K562 (cell line): Measurements from ENCODE around the gene PELI3. TPM values are rescaled to one million over a fixed set of nuclear protein-coding genes. Genes with fewer than 3 reads are reported as not detected.

ENCODE experiments used
- CTCF ChIP-seq, 3 experiments: IDR thresholded peaks in 2 of 3; conservative IDR thresholded peaks in 1 of 3; 2 replicates each; pipeline ENCODE4 v1.5.1; 2011 to 2012; ENCODE audit warnings: low read length in 3 of 3, mild to moderate bottlenecking in 3 of 3, control low read depth in 2 of 3, improper control_type of control experiment in 1 of 3, inconsistent platforms in 1 of 3, low read depth in 1 of 3, mixed read lengths in 1 of 3, moderate library complexity in 1 of 3; ENCODE audit not compliant: insufficient read depth in 2 of 3
- E2F3 ChIP-seq: fragments of 250-450 bp; sonication (Bioruptor Pico); IDR thresholded peaks from 2 replicates; pipeline ENCODE4 v1.4.0; 2020; ENCODE audit warnings: mild to moderate bottlenecking
- ELF4 ChIP-seq: fragments of 450-650 bp; formaldehyde crosslinking; IDR thresholded peaks from 2 replicates; pipeline ENCODE4 v1.4.0; 2022; ENCODE audit warnings: missing genetic modification characterization
- HDAC8 ChIP-seq: fragments of 450-650 bp; IDR thresholded peaks from 2 replicates; pipeline ENCODE4 v1.6.1; 2016; ENCODE audit warnings: mild to moderate bottlenecking, missing genetic modification characterization, moderate library complexity, missing compliant biosample characterization
- MECOM ChIP-seq: fragments of 250-450 bp; sonication (Bioruptor Pico); IDR thresholded peaks from 2 replicates; pipeline ENCODE4 v1.8.0; 2022; ENCODE audit warnings: inconsistent platforms
- MYNN ChIP-seq, 2 experiments: sonication (generic); formaldehyde crosslinking in 1 of 2; IDR thresholded peaks; 2 replicates each; pipeline versions ENCODE4 v1.5.0 to v1.6.1; 2016 to 2020; ENCODE audit warnings: antibody characterized with exemption in 1 of 2, missing genetic modification reagents in 1 of 2
- REST ChIP-seq, 2 experiments: fragments of 450-650 bp; formaldehyde crosslinking in 1 of 2; IDR thresholded peaks; 2 replicates each; pipeline versions ENCODE4 v1.4.0 to v1.6.1; 2014 to 2020; ENCODE audit warnings: mild to moderate bottlenecking in 2 of 2, borderline replicate concordance in 1 of 2, low read depth in 1 of 2
- SMAD3 ChIP-seq: fragments of 450-650 bp; formaldehyde crosslinking; conservative IDR thresholded peaks from 2 replicates; pipeline ENCODE4 v1.4.0; 2020; ENCODE audit warnings: mild to moderate bottlenecking
- SMARCE1 ChIP-seq: fragments of 450-650 bp; IDR thresholded peaks from 2 replicates; pipeline ENCODE4 v1.7.1; 2016; ENCODE audit warnings: mild to moderate bottlenecking
- SMC3 ChIP-seq: conservative IDR thresholded peaks from 2 replicates; pipeline ENCODE4 v1.6.1; 2011; ENCODE audit warnings: low read depth, low read length, improper control_type of control experiment; ENCODE audit not compliant: insufficient read depth
- ZNF408 ChIP-seq: fragments of 250-450 bp; sonication (Bioruptor Pico); IDR thresholded peaks from 2 replicates; pipeline ENCODE4 v1.4.0; 2020; ENCODE audit warnings: low read depth, mild to moderate bottlenecking, moderate library complexity
- polyA plus RNA-seq, 8 experiments: library from polyadenylated mRNA; depleted of rRNA in 4 of 8; stranded (reverse) in 5 of 8; unstranded in 3 of 8; fragments of >200 nt; fragmentation: Nextera tagmentation in 2 of 8; fragmentation: Illumina TruSeq in 1 of 8; extraction: Ambion mirVana in 2 of 8; extraction: Trizol in 1 of 8; gene quantifications; 2 replicates each; pipeline versions ENCODE4 v1.2.1 to v1.2.3, GENCODE V29; 2011 to 2014; ENCODE audit warnings: inconsistent platforms in 1 of 8, missing spikeins in 1 of 8
- total RNA-seq, 7 experiments: library from RNA; depleted of rRNA in 6 of 7; stranded (reverse); fragments of >200 nt in 6 of 7; fragmentation: Illumina TruSeq in 2 of 7; extraction: Trizol in 2 of 7; gene quantifications; 2 replicates each; pipeline versions ENCODE4 v1.2.1 to v1.2.3, GENCODE V29; 2011 to 2021; ENCODE audit warnings: low replicate concordance in 1 of 7
- TF ChIP-seq, protein P1 (sequence below): fragments of 250-450 bp; sonication (Bioruptor Pico); IDR thresholded peaks from 2 replicates; pipeline ENCODE4 v1.5.0; 2020; ENCODE audit warnings: mild to moderate bottlenecking, borderline replicate concordance
- TF ChIP-seq, protein P2 (sequence below): sonication (generic); formaldehyde crosslinking; IDR thresholded peaks from 2 replicates; pipeline ENCODE4 v1.8.0; 2022; ENCODE audit warnings: missing genetic modification reagents, mild to moderate bottlenecking, moderate library complexity, borderline replicate concordance

The PELI3 gene
- total and polyA plus RNA-seq, 9 of the 15 experiments (the other 6 are each of a cell fraction or from before 2014, with no cell fraction given) = 0.17 to 4.2 (median 1.9) TPM

DNA sequence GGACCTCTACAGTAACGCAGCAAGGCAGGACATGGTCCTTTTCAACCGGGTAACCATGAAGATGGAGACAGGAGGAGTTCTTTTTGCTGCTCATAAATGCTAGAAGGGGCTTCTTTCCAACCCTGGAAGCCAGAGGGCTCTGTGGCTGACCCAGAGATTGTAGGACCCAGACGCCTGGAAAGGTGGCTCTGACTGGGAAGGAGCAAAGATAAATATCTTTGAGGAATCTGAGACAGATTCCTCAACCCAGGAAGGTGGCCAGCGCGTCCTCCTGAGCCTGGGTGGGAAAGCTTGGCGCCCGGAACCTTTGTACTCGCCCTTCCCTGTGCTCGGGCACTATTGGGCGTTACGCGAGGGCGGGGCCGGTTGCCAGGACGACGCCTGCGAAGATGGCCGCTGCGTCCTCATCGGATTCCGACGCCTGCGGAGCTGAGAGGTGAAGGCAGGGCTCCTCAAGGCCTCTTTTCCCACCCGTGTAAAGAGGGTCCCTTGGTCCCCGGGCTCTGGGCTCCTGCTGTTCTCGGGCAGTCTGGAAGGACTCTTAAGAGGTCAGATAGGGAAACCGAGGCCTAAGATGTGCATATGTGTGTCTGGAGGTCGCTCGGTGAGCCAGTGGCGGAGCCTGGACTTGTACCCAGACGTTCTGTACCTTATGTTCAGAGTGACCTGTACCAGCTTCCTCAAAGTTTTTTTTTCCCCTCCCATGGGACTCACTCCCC, 43.7 kb downstream of the PELI3 start, which contains the start of gene BBS1 (continued):
- TF ChIP-seq REST (IDR thresholded peaks at IDR 0.05; ENCODE audit: borderline replicate concordance) = no peak
- TF ChIP-seq REST (CRISPR knock-in tag; IDR thresholded peaks at IDR 0.05; ENCODE audit: low read depth) = 0 out of 2 replicates have a peak, but pooled peaks have one; percentile 60
- TF ChIP-seq SMARCE1 = no peak
- TF ChIP-seq, protein P1, sequence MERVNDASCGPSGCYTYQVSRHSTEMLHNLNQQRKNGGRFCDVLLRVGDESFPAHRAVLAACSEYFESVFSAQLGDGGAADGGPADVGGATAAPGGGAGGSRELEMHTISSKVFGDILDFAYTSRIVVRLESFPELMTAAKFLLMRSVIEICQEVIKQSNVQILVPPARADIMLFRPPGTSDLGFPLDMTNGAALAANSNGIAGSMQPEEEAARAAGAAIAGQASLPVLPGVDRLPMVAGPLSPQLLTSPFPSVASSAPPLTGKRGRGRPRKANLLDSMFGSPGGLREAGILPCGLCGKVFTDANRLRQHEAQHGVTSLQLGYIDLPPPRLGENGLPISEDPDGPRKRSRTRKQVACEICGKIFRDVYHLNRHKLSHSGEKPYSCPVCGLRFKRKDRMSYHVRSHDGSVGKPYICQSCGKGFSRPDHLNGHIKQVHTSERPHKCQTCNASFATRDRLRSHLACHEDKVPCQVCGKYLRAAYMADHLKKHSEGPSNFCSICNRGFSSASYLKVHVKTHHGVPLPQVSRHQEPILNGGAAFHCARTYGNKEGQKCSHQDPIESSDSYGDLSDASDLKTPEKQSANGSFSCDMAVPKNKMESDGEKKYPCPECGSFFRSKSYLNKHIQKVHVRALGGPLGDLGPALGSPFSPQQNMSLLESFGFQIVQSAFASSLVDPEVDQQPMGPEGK (CRISPR knock-in tag) = no peak
- TF ChIP-seq, protein P2, sequence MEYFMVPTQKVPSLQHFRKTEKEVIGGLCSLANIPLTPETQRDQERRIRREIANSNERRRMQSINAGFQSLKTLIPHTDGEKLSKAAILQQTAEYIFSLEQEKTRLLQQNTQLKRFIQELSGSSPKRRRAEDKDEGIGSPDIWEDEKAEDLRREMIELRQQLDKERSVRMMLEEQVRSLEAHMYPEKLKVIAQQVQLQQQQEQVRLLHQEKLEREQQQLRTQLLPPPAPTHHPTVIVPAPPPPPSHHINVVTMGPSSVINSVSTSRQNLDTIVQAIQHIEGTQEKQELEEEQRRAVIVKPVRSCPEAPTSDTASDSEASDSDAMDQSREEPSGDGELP (CRISPR knock-in tag) = peak; percentile 71; the same call in 1 of the 2 replicates
- no peak for TF ChIP-seq ELF4 (CRISPR knock-in tag)
- no peak for TF ChIP-seq MECOM (CRISPR knock-in tag)
- TF ChIP-seq CTCF (IDR thresholded peaks at IDR 0.05 in 2 of 3, conservative IDR thresholded peaks at IDR 0.05 in 1 of 3; ENCODE audit: insufficient read depth in 2 of 3, low read depth in 1 of 3, low read length in 3 of 3) = no peak
- TF ChIP-seq ZNF408 (CRISPR knock-in tag) = no peak
- TF ChIP-seq SMC3 = no peak
- TF ChIP-seq E2F3 (CRISPR knock-in tag) = no peak
- TF ChIP-seq MYNN (IDR thresholded peaks at IDR 0.05) = no peak
- TF ChIP-seq MYNN (CRISPR knock-in tag; IDR thresholded peaks at IDR 0.05) = no peak
- TF ChIP-seq HDAC8 = no peak
- TF ChIP-seq SMAD3 = no peak
